ENCODE data around the gene DNAJA3. TPM values are rescaled to one million over a fixed set of nuclear protein-coding genes. Genes with fewer than 3 reads are reported as not detected.

The DNAJA3 gene
- total and polyA plus RNA-seq, 10 of the 15 experiments (the other 5 are each of a cell fraction or from before 2014, with no cell fraction given): 8.4 to 141 (median 60.8) TPM

DNA sequence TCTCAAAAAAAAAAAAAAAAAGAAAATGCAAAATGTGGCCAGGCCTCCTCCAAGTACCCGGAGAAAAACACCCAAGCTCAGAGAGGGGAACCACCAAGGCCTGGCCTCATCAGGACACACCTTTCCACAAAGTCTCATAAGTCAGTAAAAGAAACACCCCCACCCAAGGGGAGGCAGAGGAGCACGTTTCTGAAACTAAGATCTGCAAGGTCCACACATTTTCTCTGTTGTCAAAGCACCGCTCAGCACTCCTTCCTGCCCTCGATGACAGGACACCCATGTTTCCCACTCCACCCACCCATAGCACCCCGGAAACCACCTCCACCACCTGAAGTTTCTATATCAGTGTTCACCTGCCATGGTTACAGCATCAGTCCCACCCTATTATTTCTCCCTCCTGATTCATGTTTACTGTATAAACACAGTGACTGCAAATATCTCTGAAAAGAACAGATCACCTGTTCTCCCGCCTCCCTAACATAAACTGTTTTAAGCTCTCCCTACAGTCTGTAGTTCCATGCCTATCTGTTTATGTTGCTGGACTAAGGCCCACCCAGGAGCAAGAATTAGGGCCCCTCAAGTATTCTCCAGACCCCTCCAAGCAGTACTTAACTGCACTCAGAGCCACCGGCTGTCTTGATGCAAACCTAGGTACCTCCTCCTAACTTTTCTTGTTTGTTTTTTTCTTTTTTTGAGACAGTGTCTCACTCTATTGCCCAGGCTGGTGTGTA is 11.3 kb upstream of the DNAJA3 start (continued):
- TF ChIP-seq NR2F1 (conservative IDR thresholded peaks at IDR 0.05) (peak; percentile 61), DPF2 (IDR thresholded peaks at IDR 0.05) (peak; percentile 48; the same call in 1 of the 2 replicates), SIN3A (IDR thresholded peaks at IDR 0.05; ENCODE audit: low read depth, low read length) (peak; percentile 92), ESRRA (IDR thresholded peaks at IDR 0.05; ENCODE audit: low read length) (no peak), HDAC2 (IDR thresholded peaks at IDR 0.05) (no peak), HDAC6 (IDR thresholded peaks at IDR 0.05; ENCODE audit: unreplicated experiment) (no peak), NR2C2 (IDR thresholded peaks at IDR 0.05; ENCODE audit: borderline replicate concordance, control insufficient read depth, insufficient read length, low read depth) (no peak), ZNF622 (IDR thresholded peaks at IDR 0.05) (no peak), ZSCAN29 (IDR thresholded peaks at IDR 0.05) (no peak), MYB (IDR thresholded peaks at IDR 0.05; ENCODE audit: borderline replicate concordance, low read depth, low read length) (no peak), TCF7 (IDR thresholded peaks at IDR 0.05; ENCODE audit: borderline replicate concordance) (no peak), ZBED1 (IDR thresholded peaks at IDR 0.05; ENCODE audit: borderline replicate concordance) (peak; percentile 58; the same call in 1 of the 2 replicates)
- TF ChIP-seq, protein P1, sequence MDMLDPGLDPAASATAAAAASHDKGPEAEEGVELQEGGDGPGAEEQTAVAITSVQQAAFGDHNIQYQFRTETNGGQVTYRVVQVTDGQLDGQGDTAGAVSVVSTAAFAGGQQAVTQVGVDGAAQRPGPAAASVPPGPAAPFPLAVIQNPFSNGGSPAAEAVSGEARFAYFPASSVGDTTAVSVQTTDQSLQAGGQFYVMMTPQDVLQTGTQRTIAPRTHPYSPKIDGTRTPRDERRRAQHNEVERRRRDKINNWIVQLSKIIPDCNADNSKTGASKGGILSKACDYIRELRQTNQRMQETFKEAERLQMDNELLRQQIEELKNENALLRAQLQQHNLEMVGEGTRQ (IDR thresholded peaks at IDR 0.05; ENCODE audit: borderline replicate concordance, low read depth, low read length): no peak
- TF ChIP-seq, protein P2, sequence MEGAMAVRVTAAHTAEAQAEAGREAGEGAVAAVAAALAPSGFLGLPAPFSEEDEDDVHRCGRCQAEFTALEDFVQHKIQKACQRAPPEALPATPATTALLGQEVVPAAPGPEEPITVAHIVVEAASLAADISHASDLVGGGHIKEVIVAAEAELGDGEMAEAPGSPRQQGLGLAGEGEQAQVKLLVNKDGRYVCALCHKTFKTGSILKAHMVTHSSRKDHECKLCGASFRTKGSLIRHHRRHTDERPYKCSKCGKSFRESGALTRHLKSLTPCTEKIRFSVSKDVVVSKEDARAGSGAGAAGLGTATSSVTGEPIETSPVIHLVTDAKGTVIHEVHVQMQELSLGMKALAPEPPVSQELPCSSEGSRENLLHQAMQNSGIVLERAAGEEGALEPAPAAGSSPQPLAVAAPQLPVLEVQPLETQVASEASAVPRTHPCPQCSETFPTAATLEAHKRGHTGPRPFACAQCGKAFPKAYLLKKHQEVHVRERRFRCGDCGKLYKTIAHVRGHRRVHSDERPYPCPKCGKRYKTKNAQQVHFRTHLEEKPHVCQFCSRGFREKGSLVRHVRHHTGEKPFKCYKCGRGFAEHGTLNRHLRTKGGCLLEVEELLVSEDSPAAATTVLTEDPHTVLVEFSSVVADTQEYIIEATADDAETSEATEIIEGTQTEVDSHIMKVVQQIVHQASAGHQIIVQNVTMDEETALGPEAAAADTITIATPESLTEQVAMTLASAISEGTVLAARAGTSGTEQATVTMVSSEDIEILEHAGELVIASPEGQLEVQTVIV (IDR thresholded peaks at IDR 0.05; ENCODE audit: borderline replicate concordance, partially characterized antibody): no peak
- TF ChIP-seq, protein P3, sequence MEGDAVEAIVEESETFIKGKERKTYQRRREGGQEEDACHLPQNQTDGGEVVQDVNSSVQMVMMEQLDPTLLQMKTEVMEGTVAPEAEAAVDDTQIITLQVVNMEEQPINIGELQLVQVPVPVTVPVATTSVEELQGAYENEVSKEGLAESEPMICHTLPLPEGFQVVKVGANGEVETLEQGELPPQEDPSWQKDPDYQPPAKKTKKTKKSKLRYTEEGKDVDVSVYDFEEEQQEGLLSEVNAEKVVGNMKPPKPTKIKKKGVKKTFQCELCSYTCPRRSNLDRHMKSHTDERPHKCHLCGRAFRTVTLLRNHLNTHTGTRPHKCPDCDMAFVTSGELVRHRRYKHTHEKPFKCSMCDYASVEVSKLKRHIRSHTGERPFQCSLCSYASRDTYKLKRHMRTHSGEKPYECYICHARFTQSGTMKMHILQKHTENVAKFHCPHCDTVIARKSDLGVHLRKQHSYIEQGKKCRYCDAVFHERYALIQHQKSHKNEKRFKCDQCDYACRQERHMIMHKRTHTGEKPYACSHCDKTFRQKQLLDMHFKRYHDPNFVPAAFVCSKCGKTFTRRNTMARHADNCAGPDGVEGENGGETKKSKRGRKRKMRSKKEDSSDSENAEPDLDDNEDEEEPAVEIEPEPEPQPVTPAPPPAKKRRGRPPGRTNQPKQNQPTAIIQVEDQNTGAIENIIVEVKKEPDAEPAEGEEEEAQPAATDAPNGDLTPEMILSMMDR (IDR thresholded peaks at IDR 0.05 in 2 of 3, conservative IDR thresholded peaks at IDR 0.05 in 1 of 3; ENCODE audit: control insufficient read depth in 2 of 3, extremely low read depth in 1 of 3, insufficient read depth in 1 of 3, low read depth in 3 of 3, low read length in 3 of 3): no peak
- TF ChIP-seq, protein P4, sequence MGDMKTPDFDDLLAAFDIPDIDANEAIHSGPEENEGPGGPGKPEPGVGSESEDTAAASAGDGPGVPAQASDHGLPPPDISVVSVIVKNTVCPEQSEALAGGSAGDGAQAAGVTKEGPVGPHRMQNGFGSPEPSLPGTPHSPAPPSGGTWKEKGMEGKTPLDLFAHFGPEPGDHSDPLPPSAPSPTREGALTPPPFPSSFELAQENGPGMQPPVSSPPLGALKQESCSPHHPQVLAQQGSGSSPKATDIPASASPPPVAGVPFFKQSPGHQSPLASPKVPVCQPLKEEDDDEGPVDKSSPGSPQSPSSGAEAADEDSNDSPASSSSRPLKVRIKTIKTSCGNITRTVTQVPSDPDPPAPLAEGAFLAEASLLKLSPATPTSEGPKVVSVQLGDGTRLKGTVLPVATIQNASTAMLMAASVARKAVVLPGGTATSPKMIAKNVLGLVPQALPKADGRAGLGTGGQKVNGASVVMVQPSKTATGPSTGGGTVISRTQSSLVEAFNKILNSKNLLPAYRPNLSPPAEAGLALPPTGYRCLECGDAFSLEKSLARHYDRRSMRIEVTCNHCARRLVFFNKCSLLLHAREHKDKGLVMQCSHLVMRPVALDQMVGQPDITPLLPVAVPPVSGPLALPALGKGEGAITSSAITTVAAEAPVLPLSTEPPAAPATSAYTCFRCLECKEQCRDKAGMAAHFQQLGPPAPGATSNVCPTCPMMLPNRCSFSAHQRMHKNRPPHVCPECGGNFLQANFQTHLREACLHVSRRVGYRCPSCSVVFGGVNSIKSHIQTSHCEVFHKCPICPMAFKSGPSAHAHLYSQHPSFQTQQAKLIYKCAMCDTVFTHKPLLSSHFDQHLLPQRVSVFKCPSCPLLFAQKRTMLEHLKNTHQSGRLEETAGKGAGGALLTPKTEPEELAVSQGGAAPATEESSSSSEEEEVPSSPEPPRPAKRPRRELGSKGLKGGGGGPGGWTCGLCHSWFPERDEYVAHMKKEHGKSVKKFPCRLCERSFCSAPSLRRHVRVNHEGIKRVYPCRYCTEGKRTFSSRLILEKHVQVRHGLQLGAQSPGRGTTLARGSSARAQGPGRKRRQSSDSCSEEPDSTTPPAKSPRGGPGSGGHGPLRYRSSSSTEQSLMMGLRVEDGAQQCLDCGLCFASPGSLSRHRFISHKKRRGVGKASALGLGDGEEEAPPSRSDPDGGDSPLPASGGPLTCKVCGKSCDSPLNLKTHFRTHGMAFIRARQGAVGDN (IDR thresholded peaks at IDR 0.05): 0 out of 2 replicates have a peak, but pooled peaks have one; percentile 50
- TF ChIP-seq, protein P5, sequence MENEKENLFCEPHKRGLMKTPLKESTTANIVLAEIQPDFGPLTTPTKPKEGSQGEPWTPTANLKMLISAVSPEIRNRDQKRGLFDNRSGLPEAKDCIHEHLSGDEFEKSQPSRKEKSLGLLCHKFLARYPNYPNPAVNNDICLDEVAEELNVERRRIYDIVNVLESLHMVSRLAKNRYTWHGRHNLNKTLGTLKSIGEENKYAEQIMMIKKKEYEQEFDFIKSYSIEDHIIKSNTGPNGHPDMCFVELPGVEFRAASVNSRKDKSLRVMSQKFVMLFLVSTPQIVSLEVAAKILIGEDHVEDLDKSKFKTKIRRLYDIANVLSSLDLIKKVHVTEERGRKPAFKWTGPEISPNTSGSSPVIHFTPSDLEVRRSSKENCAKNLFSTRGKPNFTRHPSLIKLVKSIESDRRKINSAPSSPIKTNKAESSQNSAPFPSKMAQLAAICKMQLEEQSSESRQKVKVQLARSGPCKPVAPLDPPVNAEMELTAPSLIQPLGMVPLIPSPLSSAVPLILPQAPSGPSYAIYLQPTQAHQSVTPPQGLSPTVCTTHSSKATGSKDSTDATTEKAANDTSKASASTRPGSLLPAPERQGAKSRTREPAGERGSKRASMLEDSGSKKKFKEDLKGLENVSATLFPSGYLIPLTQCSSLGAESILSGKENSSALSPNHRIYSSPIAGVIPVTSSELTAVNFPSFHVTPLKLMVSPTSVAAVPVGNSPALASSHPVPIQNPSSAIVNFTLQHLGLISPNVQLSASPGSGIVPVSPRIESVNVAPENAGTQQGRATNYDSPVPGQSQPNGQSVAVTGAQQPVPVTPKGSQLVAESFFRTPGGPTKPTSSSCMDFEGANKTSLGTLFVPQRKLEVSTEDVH (IDR thresholded peaks at IDR 0.05; ENCODE audit: low read depth, partially characterized antibody): no peak

All from GM12878 (cell line).